Activated naive CD4-positive, alpha-beta T cell treated with anti-CD3 and anti-CD28 coated beads for 36 hours (primary cell): ENCODE measurements around the gene LRP5. TPM values are rescaled to one million over a fixed set of nuclear protein-coding genes. Genes with fewer than 3 reads are reported as not detected.
"Not testable (repeated sequence)": the region's sequence is repeated elsewhere in the genome, so short reads cannot be mapped to it uniquely, and the experiment has no call there.

Experiments used
- CTCF ChIA-PET: fragments of 350-600 bp; sonication (Branson Sonifier 250); formaldehyde crosslinking; loops from one replicate; lab custom pipeline; 2021; ENCODE audit warnings: antibody characterized with exemption; lab: Charles Lee
- DNase-seq: peaks from one replicate; pipeline ENCODE4 v3.0.0-alpha.2; 2020
- H3K27ac Mint-ChIP-seq: one replicate; pipeline ENCODE4 v1.8.0; 2021; ENCODE audit warnings: mild to moderate bottlenecking, mixed read lengths
- H3K27me3 Mint-ChIP-seq: one replicate; pipeline ENCODE4 v1.8.0; 2021; ENCODE audit warnings: low read depth, mixed read lengths
- H3K36me3 Mint-ChIP-seq: one replicate; pipeline ENCODE4 v1.8.0; 2021; ENCODE audit warnings: low read depth, mixed read lengths
- H3K4me1 Mint-ChIP-seq: one replicate; pipeline ENCODE4 v1.8.0; 2021; ENCODE audit warnings: low read depth, mixed read lengths
- H3K4me3 Mint-ChIP-seq: one replicate; pipeline ENCODE4 v1.8.0; 2021; ENCODE audit warnings: mild to moderate bottlenecking, moderate library complexity, mixed read lengths
- H3K9me3 Mint-ChIP-seq: one replicate; pipeline ENCODE4 v1.8.0; 2021; ENCODE audit warnings: mixed read lengths
- intact Hi-C: fragments of 100-400 bp; cut with micrococcal nuclease; formaldehyde crosslinking; loops from one replicate; pipeline ENCODE4 v1.15.1; 2023
- total RNA-seq, 2 experiments: library from RNA; stranded (reverse); gene quantifications; one replicate each; pipeline ENCODE4 v1.2.3, GENCODE V29; 2021

LRP5 gene
- total RNA-seq, 2 experiments from 2014 or later = 14.3 to 17.1 TPM

DNA sequence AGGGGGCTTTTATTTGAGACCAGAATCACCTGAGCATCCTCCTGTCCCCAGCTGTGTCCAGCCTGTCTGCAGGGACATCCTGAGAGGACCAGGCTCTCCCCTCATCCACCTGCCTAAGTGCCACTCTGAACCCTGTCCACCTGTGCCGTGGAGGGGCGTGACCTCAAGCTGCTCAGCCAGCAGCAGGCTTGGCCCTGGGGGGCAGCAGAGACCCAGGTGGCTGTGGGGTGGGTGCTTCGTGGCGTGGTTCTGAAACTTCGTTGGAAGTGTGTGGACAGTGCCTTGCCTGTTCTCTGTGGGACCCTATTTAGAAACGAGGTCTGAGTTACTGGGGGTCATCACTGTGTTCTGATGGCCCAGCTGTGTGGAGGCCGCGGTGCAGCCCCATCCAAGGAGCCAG is 72.7 kb downstream of the LRP5 start:
- CTCF ChIA-PET = interaction anchor here (0.6 to 1.1 kb wide), 5 partner anchors 11 to 97 kb away, joined by 3 to 7 read pairs (median 3); no protein-coding TSS in a partner anchor
- Mint-ChIP-seq H3K27ac (no peak overlapping the region), H3K27me3 (no peaks in the 10 kb centered on the region), H3K4me3 (no peak overlapping the region), H3K9me3 (no peaks in the 10 kb centered on the region), H3K36me3 (peaks cover 2% of the 10 kb centered on the region), H3K4me1 (peaks cover 8% of the 10 kb centered on the region)
- intact Hi-C loops = loop anchor here (2.0 kb wide), 1 partner anchor 72 kb away; the partner anchor contains the start of gene LRP5
- no peak for DNase-seq

DNA sequence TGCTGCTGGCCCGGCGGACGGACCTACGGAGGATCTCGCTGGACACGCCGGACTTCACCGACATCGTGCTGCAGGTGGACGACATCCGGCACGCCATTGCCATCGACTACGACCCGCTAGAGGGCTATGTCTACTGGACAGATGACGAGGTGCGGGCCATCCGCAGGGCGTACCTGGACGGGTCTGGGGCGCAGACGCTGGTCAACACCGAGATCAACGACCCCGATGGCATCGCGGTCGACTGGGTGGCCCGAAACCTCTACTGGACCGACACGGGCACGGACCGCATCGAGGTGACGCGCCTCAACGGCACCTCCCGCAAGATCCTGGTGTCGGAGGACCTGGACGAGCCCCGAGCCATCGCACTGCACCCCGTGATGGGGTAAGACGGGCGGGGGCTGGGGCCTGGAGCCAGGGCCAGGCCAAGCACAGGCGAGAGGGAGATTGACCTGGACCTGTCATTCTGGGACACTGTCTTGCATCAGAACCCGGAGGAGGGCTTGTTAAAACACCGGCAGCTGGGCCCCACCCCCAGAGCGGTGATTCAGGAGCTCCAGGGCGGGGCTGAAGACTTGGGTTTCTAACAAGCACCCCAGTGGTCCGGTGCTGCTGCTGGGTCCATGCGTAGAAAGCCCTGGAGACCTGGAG is 74.1 kb downstream of the LRP5 start:
- intact Hi-C loops = no loop called here
- CTCF ChIA-PET = no interaction called here
- Mint-ChIP-seq H3K36me3 (peaks cover 3% of the 10 kb centered on the region), H3K4me3 (no peak overlapping the region), H3K27ac (no peak overlapping the region), H3K27me3 (no peaks in the 10 kb centered on the region), H3K4me1 (no peaks in the 10 kb centered on the region), H3K9me3 (no peaks in the 10 kb centered on the region)
- DNase-seq = no peak

- peaks cover 5% of the 10 kb centered on the region for H3K36me3 Mint-ChIP-seq
- no peak for DNase-seq
- CTCF ChIA-PET = interaction anchor here (0.6 to 1.1 kb wide), 2 partner anchors 8 to 151 kb away, joined by 3 to 7 read pairs; no protein-coding TSS in a partner anchor
- H3K27ac Mint-ChIP-seq = no peak overlapping the region
- intact Hi-C loops = no loop called here
- no peaks in the 10 kb centered on the region for H3K9me3 Mint-ChIP-seq
- no peaks in the 10 kb centered on the region for H3K27me3 Mint-ChIP-seq
- no peaks in the 10 kb centered on the region for H3K4me1 Mint-ChIP-seq
- no peak overlapping the region for H3K4me3 Mint-ChIP-seq
Observed at GRCh38 chr11:68387840-68388239, 75.4 kb downstream of the LRP5 start.

DNA sequence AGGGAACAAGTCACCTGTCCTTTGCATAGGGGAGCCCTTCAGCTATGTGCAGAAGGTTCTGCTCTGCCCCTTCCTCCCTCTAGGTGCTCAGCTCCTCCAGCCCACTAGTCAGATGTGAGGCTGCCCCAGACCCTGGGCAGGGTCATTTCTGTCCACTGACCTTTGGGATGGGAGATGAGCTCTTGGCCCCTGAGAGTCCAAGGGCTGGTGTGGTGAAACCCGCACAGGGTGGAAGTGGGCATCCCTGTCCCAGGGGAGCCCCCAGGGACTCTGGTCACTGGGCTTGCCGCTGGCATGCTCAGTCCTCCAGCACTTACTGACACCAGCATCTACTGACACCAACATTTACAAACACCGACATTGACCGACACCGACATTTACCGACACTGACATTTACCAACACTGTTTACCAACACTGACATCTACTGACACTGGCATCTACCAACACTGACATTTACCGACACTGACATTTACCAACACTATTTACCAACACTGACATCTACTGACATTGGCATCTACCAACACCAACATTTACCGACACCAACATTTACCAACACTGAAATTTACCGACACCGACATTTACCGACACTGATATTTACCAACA is 76.3 kb downstream of the LRP5 start:
- intact Hi-C loops = no loop called here
- no peaks in the 10 kb centered on the region for H3K4me1 Mint-ChIP-seq
- CTCF ChIA-PET = interaction anchor here (0.6 to 1.1 kb wide), 2 partner anchors 9 to 152 kb away, joined by 3 to 7 read pairs; no protein-coding TSS in a partner anchor

GRCh38 chr11:68390315-68390714 is 77.9 kb downstream of the LRP5 start:
- no peak overlapping the region for H3K4me3 Mint-ChIP-seq
- no peaks in the 10 kb centered on the region for H3K9me3 Mint-ChIP-seq
- H3K4me1 Mint-ChIP-seq = no peaks in the 10 kb centered on the region
- H3K27ac Mint-ChIP-seq = no peak overlapping the region
- H3K36me3 Mint-ChIP-seq = peaks cover 5% of the 10 kb centered on the region
- H3K27me3 Mint-ChIP-seq = no peaks in the 10 kb centered on the region
- DNase-seq = no peak
- intact Hi-C loops = no loop called here
- CTCF ChIA-PET = interaction anchor here (0.7 kb wide), 1 partner anchor 150 kb away, joined by 4 read pairs; no protein-coding TSS in a partner anchor

More for the DNA sequence above, 76.3 kb downstream of the LRP5 start:
- no peaks in the 10 kb centered on the region for H3K9me3 Mint-ChIP-seq
- H3K27ac Mint-ChIP-seq = no peak overlapping the region
- no peaks in the 10 kb centered on the region for H3K27me3 Mint-ChIP-seq
- no peak for DNase-seq
- no peak overlapping the region for H3K4me3 Mint-ChIP-seq
- H3K36me3 Mint-ChIP-seq = peaks cover 5% of the 10 kb centered on the region

GRCh38 chr11:68392822-68393221 is 80.4 kb downstream of the LRP5 start:
- DNase-seq = no peak

DNA sequence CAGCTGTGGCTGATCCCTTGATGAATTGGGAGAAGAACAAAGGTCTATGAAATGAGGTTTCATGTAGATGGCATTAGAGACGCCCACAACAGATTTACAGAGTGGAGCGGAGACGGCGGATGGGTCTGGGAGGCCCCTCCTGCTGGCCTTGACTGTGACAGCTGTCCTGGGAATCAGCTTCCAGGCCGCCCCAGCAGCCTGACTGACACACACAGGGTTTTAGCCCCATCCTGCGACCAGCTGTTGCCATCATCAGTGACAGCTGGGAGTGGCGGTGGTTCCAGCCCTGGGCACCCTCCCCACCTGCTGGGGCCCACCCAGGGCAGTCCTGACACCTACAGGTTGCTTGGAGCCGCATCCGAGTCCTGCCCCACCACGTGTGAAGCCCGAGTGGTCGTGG is 84.1 kb downstream of the LRP5 start:
- Mint-ChIP-seq H3K27ac (no peak overlapping the region), H3K27me3 (no peaks in the 10 kb centered on the region), H3K9me3 (no peaks in the 10 kb centered on the region), H3K4me3 (no peak overlapping the region), H3K4me1 (no peaks in the 10 kb centered on the region), H3K36me3 (peaks cover 2% of the 10 kb centered on the region)
- CTCF ChIA-PET = no interaction called here
- DNase-seq = no peak
- intact Hi-C loops = no loop called here

More at GRCh38 chr11:68392822-68393221, 80.4 kb downstream of the LRP5 start:
- H3K27me3 Mint-ChIP-seq = no peaks in the 10 kb centered on the region
- CTCF ChIA-PET = interaction anchor here (1.1 kb wide), 1 partner anchor 10 kb away, joined by 3 read pairs; no protein-coding TSS in a partner anchor
- H3K4me3 Mint-ChIP-seq = no peak overlapping the region
- no peaks in the 10 kb centered on the region for H3K9me3 Mint-ChIP-seq
- H3K4me1 Mint-ChIP-seq = no peaks in the 10 kb centered on the region
- H3K36me3 Mint-ChIP-seq = peaks cover 5% of the 10 kb centered on the region
- H3K27ac Mint-ChIP-seq = no peak overlapping the region
- intact Hi-C loops = no loop called here

DNA sequence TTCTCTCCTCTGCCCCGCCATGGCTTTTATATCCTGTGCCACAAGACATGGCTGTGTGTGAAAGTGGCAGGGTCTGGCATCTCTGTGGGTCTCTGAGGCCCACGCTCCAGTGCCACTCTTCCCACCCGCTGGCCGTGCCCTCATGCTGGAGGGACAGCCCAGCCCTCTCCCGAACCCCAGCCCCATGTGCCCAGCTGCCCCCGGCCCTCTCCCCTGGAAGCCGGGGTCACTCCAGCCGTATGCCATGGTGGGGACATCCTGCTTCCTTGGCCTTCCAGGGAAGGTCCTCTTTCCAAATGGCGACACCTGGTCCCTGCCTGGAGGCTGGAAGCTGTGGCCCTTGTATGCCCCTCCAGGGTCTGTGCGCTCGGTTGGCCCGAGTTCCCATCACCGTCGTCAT is 84.9 kb downstream of the LRP5 start:
- H3K27me3 Mint-ChIP-seq = no peaks in the 10 kb centered on the region

DNA sequence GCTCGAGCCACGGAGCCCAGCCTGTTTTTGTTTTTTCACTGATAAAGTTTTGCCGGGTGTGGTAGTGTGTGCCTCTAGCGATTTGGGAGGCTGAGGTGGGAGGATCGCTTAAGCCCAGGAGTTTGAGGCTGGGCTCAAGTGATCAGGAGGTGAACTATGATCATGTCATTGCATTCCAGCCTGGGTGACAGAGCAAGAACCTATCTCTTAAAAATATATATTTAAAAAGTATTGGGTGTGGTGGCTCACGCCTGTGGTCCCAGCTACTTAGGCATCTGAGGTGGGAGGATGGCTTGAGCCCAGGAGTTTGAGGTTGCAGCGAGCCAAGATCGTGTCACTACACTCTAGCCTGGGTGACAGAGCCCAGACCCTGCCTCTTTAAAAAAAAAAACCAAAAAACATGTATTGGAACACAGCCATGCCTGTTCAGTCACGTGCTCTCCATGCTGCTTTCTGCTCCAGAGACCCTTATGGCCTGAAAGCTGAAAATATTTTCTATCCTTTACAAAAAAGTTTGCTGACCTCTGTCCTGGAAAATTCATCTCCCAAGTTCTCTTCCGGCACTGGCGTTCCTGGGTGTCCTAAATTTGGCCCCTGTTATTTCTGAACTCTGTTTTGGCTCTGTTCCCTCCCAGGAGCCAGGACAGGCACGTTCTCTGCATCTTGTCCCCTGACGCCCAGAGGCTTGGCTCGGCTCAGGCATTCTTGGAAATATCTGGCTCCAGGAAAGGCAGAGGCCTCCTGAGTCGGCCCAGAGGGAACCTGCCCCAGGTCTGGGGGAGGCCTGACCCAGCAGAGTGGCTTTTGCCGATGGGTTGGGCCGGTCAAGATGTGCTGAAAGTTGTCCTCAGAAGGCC is 86.8 kb downstream of the LRP5 start:
- Mint-ChIP-seq H3K4me1 (no peaks in the 10 kb centered on the region), H3K36me3 (no peaks in the 10 kb centered on the region), H3K4me3 (no peak overlapping the region), H3K27me3 (no peaks in the 10 kb centered on the region), H3K9me3 (no peaks in the 10 kb centered on the region), H3K27ac (no peak overlapping the region)
- intact Hi-C loops = no loop called here
- DNase-seq = no peak
- CTCF ChIA-PET = interaction anchor here (0.6 kb wide), 2 partner anchors 796 to 1692 kb away, joined by 3 read pairs; no protein-coding TSS in a partner anchor

More for the DNA sequence above, 84.9 kb downstream of the LRP5 start:
- intact Hi-C loops = no loop called here
- DNase-seq = no peak
- CTCF ChIA-PET = no interaction called here
- Mint-ChIP-seq H3K4me3 (no peak overlapping the region), H3K4me1 (no peaks in the 10 kb centered on the region), H3K36me3 (peaks cover 2% of the 10 kb centered on the region), H3K27ac (no peak overlapping the region), H3K9me3 (no peaks in the 10 kb centered on the region)

DNA sequence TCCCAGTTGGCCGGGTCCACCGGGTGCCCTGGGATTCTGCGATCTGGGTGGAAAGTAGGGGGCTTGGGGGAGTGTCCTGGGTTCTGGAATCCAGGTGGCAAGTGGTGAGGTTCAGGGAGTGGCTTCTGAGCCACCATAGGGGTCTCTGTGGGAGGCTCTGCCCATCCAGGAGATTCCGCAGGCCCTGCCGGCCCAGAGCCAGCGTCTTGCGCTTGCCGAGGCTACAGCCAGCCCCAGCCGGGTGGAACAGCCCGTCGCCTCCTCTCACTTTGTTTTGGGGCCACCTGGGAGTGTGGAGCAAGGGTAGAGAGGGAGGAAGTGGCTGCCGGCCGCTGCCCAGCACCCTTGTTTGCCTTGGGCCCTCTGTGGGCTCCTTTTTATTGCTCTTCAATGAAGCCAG is 87.5 kb downstream of the LRP5 start:
- no peak for DNase-seq
- Mint-ChIP-seq H3K9me3 (no peaks in the 10 kb centered on the region), H3K27me3 (no peaks in the 10 kb centered on the region), H3K4me3 (no peak overlapping the region), H3K4me1 (no peaks in the 10 kb centered on the region), H3K27ac (no peak overlapping the region), H3K36me3 (no peaks in the 10 kb centered on the region)
- CTCF ChIA-PET = no interaction called here
- intact Hi-C loops = no loop called here

GRCh38 chr11:68400584-68400983 is 88.2 kb downstream of the LRP5 start:
- not testable (repeated sequence) for H3K27ac Mint-ChIP-seq

GRCh38 chr11:68401856-68402255 is 89.5 kb downstream of the LRP5 start:
- no peak for DNase-seq
- no peaks in the 10 kb centered on the region for H3K9me3 Mint-ChIP-seq
- CTCF ChIA-PET = interaction anchor here (0.7 kb wide), 1 partner anchor 397 kb away, joined by 3 read pairs; no protein-coding TSS in a partner anchor
- H3K4me3 Mint-ChIP-seq = no peak overlapping the region
- no peaks in the 10 kb centered on the region for H3K4me1 Mint-ChIP-seq
- intact Hi-C loops = no loop called here
- H3K27me3 Mint-ChIP-seq = no peaks in the 10 kb centered on the region
- peaks cover 4% of the 10 kb centered on the region for H3K36me3 Mint-ChIP-seq
- H3K27ac Mint-ChIP-seq = no peak overlapping the region

More at GRCh38 chr11:68400584-68400983, 88.2 kb downstream of the LRP5 start:
- CTCF ChIA-PET, H3K4me1 Mint-ChIP-seq, H3K27me3 Mint-ChIP-seq, H3K36me3 Mint-ChIP-seq, intact Hi-C loops, H3K4me3 Mint-ChIP-seq, DNase-seq, H3K9me3 Mint-ChIP-seq: not testable (repeated sequence)
